SK-N-SH (cell line): ENCODE data around the gene AGO1.

Experiments used
- EP300 ChIP-seq, 2 experiments: IDR thresholded peaks; 2 replicates each; pipeline versions ENCODE4 v1.4.0 to v1.6.1; 2012; ENCODE audit warnings: borderline replicate concordance in 1 of 2, low read depth in 1 of 2, low read length in 1 of 2
- FOXJ3 ChIP-seq: sonication (generic); formaldehyde crosslinking; IDR thresholded peaks from 2 replicates; pipeline ENCODE4 v1.5.1; 2020; ENCODE audit warnings: mild to moderate bottlenecking, missing genetic modification reagents
- NFIC ChIP-seq: IDR thresholded peaks from 2 replicates; pipeline ENCODE4 v1.4.0; 2012; ENCODE audit warnings: borderline replicate concordance
- POLR2AphosphoS5 ChIP-seq: IDR thresholded peaks from 2 replicates; pipeline ENCODE4 v1.6.1; 2012; ENCODE audit warnings: low read depth, low read length
- RAD21 ChIP-seq: IDR thresholded peaks from 2 replicates; pipeline ENCODE4 v1.6.1; 2012; ENCODE audit warnings: mild to moderate bottlenecking, low read length
- RFX5 ChIP-seq: IDR thresholded peaks from 2 replicates; pipeline ENCODE4 v1.6.1; 2012; ENCODE audit warnings: mild to moderate bottlenecking, improper control_type of control experiment, low read length
- TAF1 ChIP-seq: IDR thresholded peaks from 2 replicates; pipeline ENCODE4 v1.6.1; 2012; ENCODE audit warnings: low read depth, mild to moderate bottlenecking, low read length, moderate library complexity, borderline replicate concordance
- USF2 ChIP-seq: fragments of 150-350 bp; IDR thresholded peaks from 2 replicates; pipeline ENCODE4 v1.6.1; 2017; ENCODE audit warnings: antibody characterized with exemption, low read length, low read depth, borderline replicate concordance
- YY1 ChIP-seq: IDR thresholded peaks from 2 replicates; pipeline ENCODE4 v1.4.0; 2012; ENCODE audit warnings: low read depth, mild to moderate bottlenecking
- TF ChIP-seq, protein P1 (sequence below): fragments of 200-600 bp; sonication (generic); IDR thresholded peaks from 2 replicates; pipeline ENCODE4 v1.6.1; 2017; ENCODE audit warnings: antibody characterized with exemption, mild to moderate bottlenecking, moderate library complexity
- TF ChIP-seq, protein P2 (sequence below): IDR thresholded peaks from 2 replicates; pipeline ENCODE4 v1.6.1; 2012; ENCODE audit warnings: mild to moderate bottlenecking, low read depth, low read length, moderate library complexity
- TF ChIP-seq, protein P3 (sequence below): IDR thresholded peaks from 2 replicates; pipeline ENCODE4 v1.4.0; 2012; ENCODE audit warnings: low read depth

DNA sequence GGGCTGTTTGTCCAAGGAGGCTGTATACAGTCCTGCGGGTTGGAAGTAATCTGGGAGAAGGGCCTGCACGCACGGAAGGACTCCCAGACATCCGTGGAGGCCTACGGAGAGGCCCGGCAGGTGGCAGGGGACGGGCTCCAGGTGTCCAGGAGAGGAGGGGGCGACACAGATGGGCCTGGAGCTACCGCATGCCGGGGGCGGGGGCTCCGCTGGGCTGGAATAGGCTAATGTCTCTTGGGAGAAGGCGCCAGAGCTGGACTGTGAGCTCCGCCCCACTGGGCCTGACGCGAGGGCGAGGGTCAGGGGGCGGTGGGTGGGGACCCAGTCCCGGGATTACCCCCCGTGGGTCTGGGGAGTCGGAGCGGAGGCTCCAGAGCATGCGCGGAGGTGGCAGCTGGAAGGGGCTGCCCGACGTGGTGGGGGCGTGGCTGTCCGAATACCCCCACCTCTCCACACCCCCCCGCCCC is 659 bp downstream of the AGO1 start:
- TF ChIP-seq, protein P1, sequence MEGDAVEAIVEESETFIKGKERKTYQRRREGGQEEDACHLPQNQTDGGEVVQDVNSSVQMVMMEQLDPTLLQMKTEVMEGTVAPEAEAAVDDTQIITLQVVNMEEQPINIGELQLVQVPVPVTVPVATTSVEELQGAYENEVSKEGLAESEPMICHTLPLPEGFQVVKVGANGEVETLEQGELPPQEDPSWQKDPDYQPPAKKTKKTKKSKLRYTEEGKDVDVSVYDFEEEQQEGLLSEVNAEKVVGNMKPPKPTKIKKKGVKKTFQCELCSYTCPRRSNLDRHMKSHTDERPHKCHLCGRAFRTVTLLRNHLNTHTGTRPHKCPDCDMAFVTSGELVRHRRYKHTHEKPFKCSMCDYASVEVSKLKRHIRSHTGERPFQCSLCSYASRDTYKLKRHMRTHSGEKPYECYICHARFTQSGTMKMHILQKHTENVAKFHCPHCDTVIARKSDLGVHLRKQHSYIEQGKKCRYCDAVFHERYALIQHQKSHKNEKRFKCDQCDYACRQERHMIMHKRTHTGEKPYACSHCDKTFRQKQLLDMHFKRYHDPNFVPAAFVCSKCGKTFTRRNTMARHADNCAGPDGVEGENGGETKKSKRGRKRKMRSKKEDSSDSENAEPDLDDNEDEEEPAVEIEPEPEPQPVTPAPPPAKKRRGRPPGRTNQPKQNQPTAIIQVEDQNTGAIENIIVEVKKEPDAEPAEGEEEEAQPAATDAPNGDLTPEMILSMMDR, result no peak
- TF ChIP-seq FOXJ3 (CRISPR knock-in tag), result no peak
- no peak for TF ChIP-seq RAD21
- TF ChIP-seq, protein P2, sequence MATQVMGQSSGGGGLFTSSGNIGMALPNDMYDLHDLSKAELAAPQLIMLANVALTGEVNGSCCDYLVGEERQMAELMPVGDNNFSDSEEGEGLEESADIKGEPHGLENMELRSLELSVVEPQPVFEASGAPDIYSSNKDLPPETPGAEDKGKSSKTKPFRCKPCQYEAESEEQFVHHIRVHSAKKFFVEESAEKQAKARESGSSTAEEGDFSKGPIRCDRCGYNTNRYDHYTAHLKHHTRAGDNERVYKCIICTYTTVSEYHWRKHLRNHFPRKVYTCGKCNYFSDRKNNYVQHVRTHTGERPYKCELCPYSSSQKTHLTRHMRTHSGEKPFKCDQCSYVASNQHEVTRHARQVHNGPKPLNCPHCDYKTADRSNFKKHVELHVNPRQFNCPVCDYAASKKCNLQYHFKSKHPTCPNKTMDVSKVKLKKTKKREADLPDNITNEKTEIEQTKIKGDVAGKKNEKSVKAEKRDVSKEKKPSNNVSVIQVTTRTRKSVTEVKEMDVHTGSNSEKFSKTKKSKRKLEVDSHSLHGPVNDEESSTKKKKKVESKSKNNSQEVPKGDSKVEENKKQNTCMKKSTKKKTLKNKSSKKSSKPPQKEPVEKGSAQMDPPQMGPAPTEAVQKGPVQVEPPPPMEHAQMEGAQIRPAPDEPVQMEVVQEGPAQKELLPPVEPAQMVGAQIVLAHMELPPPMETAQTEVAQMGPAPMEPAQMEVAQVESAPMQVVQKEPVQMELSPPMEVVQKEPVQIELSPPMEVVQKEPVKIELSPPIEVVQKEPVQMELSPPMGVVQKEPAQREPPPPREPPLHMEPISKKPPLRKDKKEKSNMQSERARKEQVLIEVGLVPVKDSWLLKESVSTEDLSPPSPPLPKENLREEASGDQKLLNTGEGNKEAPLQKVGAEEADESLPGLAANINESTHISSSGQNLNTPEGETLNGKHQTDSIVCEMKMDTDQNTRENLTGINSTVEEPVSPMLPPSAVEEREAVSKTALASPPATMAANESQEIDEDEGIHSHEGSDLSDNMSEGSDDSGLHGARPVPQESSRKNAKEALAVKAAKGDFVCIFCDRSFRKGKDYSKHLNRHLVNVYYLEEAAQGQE, result no peak
- TF ChIP-seq EP300 (IDR thresholded peaks at IDR 0.05; ENCODE audit: borderline replicate concordance in 1 of 2, low read depth in 1 of 2, low read length in 1 of 2), result no peak
- no peak for TF ChIP-seq TAF1
- TF ChIP-seq, protein P3, sequence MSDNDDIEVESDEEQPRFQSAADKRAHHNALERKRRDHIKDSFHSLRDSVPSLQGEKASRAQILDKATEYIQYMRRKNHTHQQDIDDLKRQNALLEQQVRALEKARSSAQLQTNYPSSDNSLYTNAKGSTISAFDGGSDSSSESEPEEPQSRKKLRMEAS, result no peak
- no peak for TF ChIP-seq POLR2AphosphoS5
- no peak for TF ChIP-seq RFX5
- TF ChIP-seq YY1, result no peak
- TF ChIP-seq NFIC, result no peak
- no peak for TF ChIP-seq USF2
